HL-60 (cell line): ENCODE measurements around the gene EXOC4.

Source experiments
- DNase-seq, 2 experiments: peaks; one replicate each; pipeline ENCODE4 v3.0.0-alpha.2; 2010 to 2020; ENCODE audit warnings: low read depth in 1 of 2, low spot score in 1 of 2
- H3K27ac ChIP-seq: fragments of 250-450 bp; sonication (Bioruptor Pico); replicated peaks from 2 replicates; pipeline ENCODE4 v1.5.1; 2020; ENCODE audit warnings: mild to moderate bottlenecking, moderate library complexity
- H3K27me3 ChIP-seq: fragments of 250-450 bp; sonication (Bioruptor Pico); 2 replicates; pipeline ENCODE4 v1.5.1; 2021; ENCODE audit warnings: mild to moderate bottlenecking, moderate library complexity; ENCODE audit not compliant: insufficient read depth, poor library complexity, severe bottlenecking
- H3K4me3 ChIP-seq: replicated peaks from 2 replicates; pipeline ENCODE4 v1.5.1; 2011; ENCODE audit warnings: mild to moderate bottlenecking, control low read depth, low read length; ENCODE audit not compliant: insufficient read depth
- CTCF ChIP-seq: IDR thresholded peaks from one replicate; pipeline ENCODE4 v1.5.1; 2011; ENCODE audit warnings: low read length, control low read depth, inconsistent platforms; ENCODE audit not compliant: insufficient read depth
- GABPA ChIP-seq: IDR thresholded peaks from 2 replicates; pipeline ENCODE4 v1.6.1; 2012; ENCODE audit warnings: low read depth
- POLR2AphosphoS5 ChIP-seq: IDR thresholded peaks from 2 replicates; pipeline ENCODE4 v1.6.1; 2012; ENCODE audit warnings: low read depth
- SPI1 ChIP-seq: IDR thresholded peaks from 2 replicates; pipeline ENCODE4 v1.6.1; 2012; ENCODE audit warnings: low read depth, mild to moderate bottlenecking, borderline replicate concordance
- TF ChIP-seq, protein P1 (sequence below): IDR thresholded peaks from 2 replicates; pipeline ENCODE4 v1.6.1; 2012; ENCODE audit warnings: low read depth; ENCODE audit not compliant: insufficient replicate concordance

EXOC4 gene

DNA sequence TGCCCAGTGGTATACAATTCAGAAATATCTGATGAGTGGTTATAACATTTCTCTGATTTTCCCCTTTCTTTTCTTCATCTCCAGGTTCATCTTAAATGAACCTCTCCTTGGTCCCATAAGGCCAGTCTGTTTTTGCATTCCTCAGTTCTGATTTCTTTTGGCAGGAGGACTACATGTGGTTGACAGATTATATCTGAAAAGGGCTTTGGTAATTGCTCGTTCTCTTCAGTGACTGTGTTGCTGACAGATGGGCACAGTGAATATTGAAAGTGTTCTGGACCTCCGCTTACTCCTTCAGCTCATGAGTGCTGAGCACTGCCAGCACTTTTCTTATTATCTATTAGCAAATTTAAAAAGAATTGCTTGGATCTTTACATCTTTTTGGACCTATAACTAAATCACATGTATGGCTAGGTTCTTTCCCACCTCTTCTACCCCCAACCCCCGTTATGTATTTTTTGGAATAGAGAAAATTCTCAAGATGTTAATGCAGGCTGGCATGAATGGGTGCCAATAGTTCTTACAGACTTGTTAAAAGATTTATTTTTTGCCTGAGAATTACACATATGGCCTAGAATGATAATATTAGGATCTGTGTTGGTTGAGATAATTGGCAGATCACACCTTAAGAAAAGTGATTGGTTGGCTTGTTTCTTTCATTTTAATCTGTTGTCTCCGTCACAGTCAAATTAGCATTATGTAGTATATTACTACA is 323.0 kb downstream of the EXOC4 start:
- H3K27me3 ChIP-seq = no peaks in the 10 kb centered on the region
- no peak for DNase-seq

DNA sequence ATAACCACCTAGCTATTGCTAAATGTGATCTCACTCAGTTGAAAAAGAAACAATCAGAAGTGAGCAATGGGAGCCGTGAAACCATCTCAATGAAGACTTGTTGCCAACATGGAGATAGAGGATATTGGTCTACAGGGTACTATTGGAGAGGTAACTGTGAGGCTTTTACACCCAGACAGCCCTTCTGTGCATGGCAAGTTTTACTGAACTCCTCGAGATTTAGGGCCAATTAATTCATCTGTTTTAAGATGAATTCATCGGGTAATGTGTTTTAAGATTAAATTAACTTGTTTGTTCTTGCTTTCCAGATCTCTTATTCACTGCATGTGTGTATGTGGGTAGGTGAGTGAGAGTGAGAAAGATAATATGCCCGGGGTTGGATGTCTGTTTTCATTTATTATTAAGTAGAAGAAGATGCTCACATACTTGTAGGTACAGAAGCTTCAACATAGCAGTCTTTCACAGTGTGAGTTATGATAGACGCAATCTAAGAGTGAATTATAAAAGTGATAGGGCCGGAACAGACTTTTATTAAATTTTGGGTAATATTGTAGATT is 323.8 kb downstream of the EXOC4 start:
- no peak for DNase-seq
- TF ChIP-seq SPI1 = no peak
- TF ChIP-seq POLR2AphosphoS5 = no peak
- TF ChIP-seq GABPA = no peak
- no peak for TF ChIP-seq CTCF
- TF ChIP-seq, protein P1, sequence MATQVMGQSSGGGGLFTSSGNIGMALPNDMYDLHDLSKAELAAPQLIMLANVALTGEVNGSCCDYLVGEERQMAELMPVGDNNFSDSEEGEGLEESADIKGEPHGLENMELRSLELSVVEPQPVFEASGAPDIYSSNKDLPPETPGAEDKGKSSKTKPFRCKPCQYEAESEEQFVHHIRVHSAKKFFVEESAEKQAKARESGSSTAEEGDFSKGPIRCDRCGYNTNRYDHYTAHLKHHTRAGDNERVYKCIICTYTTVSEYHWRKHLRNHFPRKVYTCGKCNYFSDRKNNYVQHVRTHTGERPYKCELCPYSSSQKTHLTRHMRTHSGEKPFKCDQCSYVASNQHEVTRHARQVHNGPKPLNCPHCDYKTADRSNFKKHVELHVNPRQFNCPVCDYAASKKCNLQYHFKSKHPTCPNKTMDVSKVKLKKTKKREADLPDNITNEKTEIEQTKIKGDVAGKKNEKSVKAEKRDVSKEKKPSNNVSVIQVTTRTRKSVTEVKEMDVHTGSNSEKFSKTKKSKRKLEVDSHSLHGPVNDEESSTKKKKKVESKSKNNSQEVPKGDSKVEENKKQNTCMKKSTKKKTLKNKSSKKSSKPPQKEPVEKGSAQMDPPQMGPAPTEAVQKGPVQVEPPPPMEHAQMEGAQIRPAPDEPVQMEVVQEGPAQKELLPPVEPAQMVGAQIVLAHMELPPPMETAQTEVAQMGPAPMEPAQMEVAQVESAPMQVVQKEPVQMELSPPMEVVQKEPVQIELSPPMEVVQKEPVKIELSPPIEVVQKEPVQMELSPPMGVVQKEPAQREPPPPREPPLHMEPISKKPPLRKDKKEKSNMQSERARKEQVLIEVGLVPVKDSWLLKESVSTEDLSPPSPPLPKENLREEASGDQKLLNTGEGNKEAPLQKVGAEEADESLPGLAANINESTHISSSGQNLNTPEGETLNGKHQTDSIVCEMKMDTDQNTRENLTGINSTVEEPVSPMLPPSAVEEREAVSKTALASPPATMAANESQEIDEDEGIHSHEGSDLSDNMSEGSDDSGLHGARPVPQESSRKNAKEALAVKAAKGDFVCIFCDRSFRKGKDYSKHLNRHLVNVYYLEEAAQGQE = no peak

More for the DNA sequence above, 323.0 kb downstream of the EXOC4 start:
- H3K4me3 ChIP-seq = no peak overlapping the region
- no peak overlapping the region for H3K27ac ChIP-seq
- TF ChIP-seq, protein P1 = no peak
- TF ChIP-seq POLR2AphosphoS5 = no peak
- no peak for TF ChIP-seq GABPA
- no peak for TF ChIP-seq CTCF
- no peak for TF ChIP-seq SPI1

GRCh38 chr7:133582766-133583523 is 330.1 kb downstream of the EXOC4 start:
- Histone ChIP-seq H3K27me3 (no peaks in the 10 kb centered on the region), H3K4me3 (no peak overlapping the region), H3K27ac (0 out of 2 replicates have a peak overlapping the region, but pooled peaks have one; percentile 8)
- TF ChIP-seq, protein P1 = no peak
- no peak for TF ChIP-seq CTCF
- TF ChIP-seq SPI1 = no peak
- no peak for TF ChIP-seq GABPA
- TF ChIP-seq POLR2AphosphoS5 = no peak
- no peak for DNase-seq

More for the DNA sequence above, 323.8 kb downstream of the EXOC4 start:
- Histone ChIP-seq H3K27me3 (no peaks in the 10 kb centered on the region), H3K27ac (no peak overlapping the region), H3K4me3 (no peak overlapping the region)
